ENCODE results near the gene SPAG9. TPM values are rescaled to one million over a fixed set of nuclear protein-coding genes. Genes with fewer than 3 reads are reported as not detected.

Gene SPAG9
- total RNA-seq, 1 experiment from 2014 or later, result 144 TPM

DNA sequence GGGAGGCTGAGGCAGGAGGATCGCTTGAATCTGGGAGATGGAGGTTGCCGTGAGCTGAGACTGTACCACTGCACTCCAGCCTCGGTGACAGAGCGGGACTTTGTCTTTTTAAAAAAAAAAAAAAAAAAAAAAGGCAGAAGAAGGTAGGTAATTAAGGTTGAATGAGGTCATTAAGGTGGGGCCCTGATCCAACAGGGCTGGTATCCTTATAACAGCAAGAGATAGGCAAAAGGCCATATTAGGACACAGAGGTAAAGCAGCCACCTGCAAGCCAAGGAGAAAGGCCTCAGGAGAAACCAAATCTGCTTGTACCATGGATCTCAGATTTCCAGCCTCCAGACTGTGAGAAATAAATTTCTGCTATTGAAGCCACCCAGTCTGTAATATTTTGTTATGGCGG, 60.3 kb downstream of the SPAG9 start:
- ChIA-PET CTCF (interaction anchor here (1.0 kb wide), 1 partner anchor 28 kb away, joined by 4 read pairs; no protein-coding TSS in a partner anchor), POLR2A (interaction anchor here (0.8 kb wide), 1 partner anchor 14 kb away, joined by 5 read pairs; no protein-coding TSS in a partner anchor)
- TF ChIP-seq SIN3A (IDR thresholded peaks at IDR 0.05; ENCODE audit: borderline replicate concordance, insufficient read depth, low read depth, low read length) (no peak), POLR2AphosphoS5 (IDR thresholded peaks at IDR 0.05; ENCODE audit: low read depth, low read length) (no peak), TCF7L2 (IDR thresholded peaks at IDR 0.05; ENCODE audit: low read depth, low read length) (no peak)
- TF ChIP-seq, protein P1, sequence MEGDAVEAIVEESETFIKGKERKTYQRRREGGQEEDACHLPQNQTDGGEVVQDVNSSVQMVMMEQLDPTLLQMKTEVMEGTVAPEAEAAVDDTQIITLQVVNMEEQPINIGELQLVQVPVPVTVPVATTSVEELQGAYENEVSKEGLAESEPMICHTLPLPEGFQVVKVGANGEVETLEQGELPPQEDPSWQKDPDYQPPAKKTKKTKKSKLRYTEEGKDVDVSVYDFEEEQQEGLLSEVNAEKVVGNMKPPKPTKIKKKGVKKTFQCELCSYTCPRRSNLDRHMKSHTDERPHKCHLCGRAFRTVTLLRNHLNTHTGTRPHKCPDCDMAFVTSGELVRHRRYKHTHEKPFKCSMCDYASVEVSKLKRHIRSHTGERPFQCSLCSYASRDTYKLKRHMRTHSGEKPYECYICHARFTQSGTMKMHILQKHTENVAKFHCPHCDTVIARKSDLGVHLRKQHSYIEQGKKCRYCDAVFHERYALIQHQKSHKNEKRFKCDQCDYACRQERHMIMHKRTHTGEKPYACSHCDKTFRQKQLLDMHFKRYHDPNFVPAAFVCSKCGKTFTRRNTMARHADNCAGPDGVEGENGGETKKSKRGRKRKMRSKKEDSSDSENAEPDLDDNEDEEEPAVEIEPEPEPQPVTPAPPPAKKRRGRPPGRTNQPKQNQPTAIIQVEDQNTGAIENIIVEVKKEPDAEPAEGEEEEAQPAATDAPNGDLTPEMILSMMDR (IDR thresholded peaks at IDR 0.05), result no peak
- TF ChIP-seq, protein P2, sequence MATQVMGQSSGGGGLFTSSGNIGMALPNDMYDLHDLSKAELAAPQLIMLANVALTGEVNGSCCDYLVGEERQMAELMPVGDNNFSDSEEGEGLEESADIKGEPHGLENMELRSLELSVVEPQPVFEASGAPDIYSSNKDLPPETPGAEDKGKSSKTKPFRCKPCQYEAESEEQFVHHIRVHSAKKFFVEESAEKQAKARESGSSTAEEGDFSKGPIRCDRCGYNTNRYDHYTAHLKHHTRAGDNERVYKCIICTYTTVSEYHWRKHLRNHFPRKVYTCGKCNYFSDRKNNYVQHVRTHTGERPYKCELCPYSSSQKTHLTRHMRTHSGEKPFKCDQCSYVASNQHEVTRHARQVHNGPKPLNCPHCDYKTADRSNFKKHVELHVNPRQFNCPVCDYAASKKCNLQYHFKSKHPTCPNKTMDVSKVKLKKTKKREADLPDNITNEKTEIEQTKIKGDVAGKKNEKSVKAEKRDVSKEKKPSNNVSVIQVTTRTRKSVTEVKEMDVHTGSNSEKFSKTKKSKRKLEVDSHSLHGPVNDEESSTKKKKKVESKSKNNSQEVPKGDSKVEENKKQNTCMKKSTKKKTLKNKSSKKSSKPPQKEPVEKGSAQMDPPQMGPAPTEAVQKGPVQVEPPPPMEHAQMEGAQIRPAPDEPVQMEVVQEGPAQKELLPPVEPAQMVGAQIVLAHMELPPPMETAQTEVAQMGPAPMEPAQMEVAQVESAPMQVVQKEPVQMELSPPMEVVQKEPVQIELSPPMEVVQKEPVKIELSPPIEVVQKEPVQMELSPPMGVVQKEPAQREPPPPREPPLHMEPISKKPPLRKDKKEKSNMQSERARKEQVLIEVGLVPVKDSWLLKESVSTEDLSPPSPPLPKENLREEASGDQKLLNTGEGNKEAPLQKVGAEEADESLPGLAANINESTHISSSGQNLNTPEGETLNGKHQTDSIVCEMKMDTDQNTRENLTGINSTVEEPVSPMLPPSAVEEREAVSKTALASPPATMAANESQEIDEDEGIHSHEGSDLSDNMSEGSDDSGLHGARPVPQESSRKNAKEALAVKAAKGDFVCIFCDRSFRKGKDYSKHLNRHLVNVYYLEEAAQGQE (IDR thresholded peaks at IDR 0.05; ENCODE audit: insufficient read depth in 1 of 2, low read depth in 2 of 2, low read length in 1 of 2), result no peak
- Histone ChIP-seq H3K9me3 (ENCODE audit: control insufficient read depth, insufficient read depth, low read depth, low read length) (no peaks in the 10 kb centered on the region), H3K36me3 (ENCODE audit: control insufficient read depth, insufficient read depth, low read length) (no peaks in the 10 kb centered on the region), H3K27ac (ENCODE audit: low read length) (no peak overlapping the region), H3K4me3 (ENCODE audit: low read depth in 2 of 2, low read length in 2 of 2) (no peak overlapping the region), H3K27me3 (ENCODE audit: control insufficient read depth, insufficient read depth, low read length) (no peaks in the 10 kb centered on the region), H3K4me1 (ENCODE audit: control insufficient read depth, insufficient read depth, low read length) (peaks cover 11% of the 10 kb centered on the region)
- ATAC-seq, result no peak
- DNase-seq (ENCODE audit: low read depth, low spot score), result no peak
- BruUV-seq (replicated peaks), result no TSS peak
- intact Hi-C loops (cut with micrococcal nuclease; ENCODE audit: unreplicated experiment) (no loop called here), in situ Hi-C loops (cut with HindIII; ENCODE audit: low pct_unique_long_range_greater_than_20kb, low sequenced_read_pairs) (no loop called here)

DNA sequence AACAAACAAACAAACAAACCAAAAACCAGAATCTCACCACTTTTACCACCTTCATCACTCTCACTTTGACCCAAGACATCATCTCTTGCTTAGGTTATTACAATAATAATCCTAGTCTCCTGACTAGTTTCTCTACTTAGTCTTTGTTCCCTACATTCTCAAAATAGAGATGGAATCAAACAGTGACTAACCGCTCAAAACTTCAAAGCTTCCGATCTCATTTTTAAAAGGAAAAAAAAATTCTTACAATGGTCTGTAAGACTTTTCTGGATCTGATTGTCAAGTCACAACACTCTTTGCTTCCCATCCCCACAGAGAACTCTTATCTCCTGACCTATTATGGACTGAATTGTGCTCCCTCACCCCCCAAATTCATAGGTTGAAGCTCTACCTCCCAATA, 60.9 kb downstream of the SPAG9 start:
- ChIA-PET POLR2A (interaction anchor here (0.8 kb wide), 1 partner anchor 13 kb away, joined by 5 read pairs; no protein-coding TSS in a partner anchor), CTCF (interaction anchor here (1.0 kb wide), 1 partner anchor 27 kb away, joined by 4 read pairs; no protein-coding TSS in a partner anchor)
- DNase-seq (ENCODE audit: low read depth, low spot score) (no peak), ATAC-seq (no peak)
- Histone ChIP-seq H3K27ac (ENCODE audit: low read length) (no peak overlapping the region), H3K4me3 (ENCODE audit: low read depth in 2 of 2, low read length in 2 of 2) (no peak overlapping the region), H3K9me3 (ENCODE audit: control insufficient read depth, insufficient read depth, low read depth, low read length) (no peaks in the 10 kb centered on the region), H3K4me1 (ENCODE audit: control insufficient read depth, insufficient read depth, low read length) (peaks cover 11% of the 10 kb centered on the region), H3K27me3 (ENCODE audit: control insufficient read depth, insufficient read depth, low read length) (no peaks in the 10 kb centered on the region), H3K36me3 (ENCODE audit: control insufficient read depth, insufficient read depth, low read length) (no peaks in the 10 kb centered on the region)
- BruUV-seq (replicated peaks), result no TSS peak
- in situ Hi-C loops (cut with HindIII; ENCODE audit: low pct_unique_long_range_greater_than_20kb, low sequenced_read_pairs) (no loop called here), intact Hi-C loops (cut with micrococcal nuclease; ENCODE audit: unreplicated experiment) (loop anchor here (5.0 kb wide), 1 partner anchor 57 kb away; no protein-coding TSS in a partner anchor)
- TF ChIP-seq, protein P1 (IDR thresholded peaks at IDR 0.05), result no peak
- 0 out of 2 replicates have a peak, but pooled peaks have one; percentile 44 for TF ChIP-seq TCF7L2 (IDR thresholded peaks at IDR 0.05; ENCODE audit: low read depth, low read length)

Data from Panc1 (cell line).